GOT3 (cell line): Measurements from ENCODE around the gene SCYGR4.
"Not testable (repeated sequence)": the region's sequence is repeated elsewhere in the genome, so short reads cannot be mapped to it uniquely, and the experiment has no call there.

Experiments used
- DNase-seq: peaks from one replicate; lab custom pipeline; 2025; ENCODE audit warnings: mixed read lengths; lab: John Stamatoyannopoulos, UW

The SCYGR4 gene

GRCh38 chr2:227666631-227667170 is 49.4 kb downstream of the SCYGR4 start, which contains the start of gene SCYGR5:
TSS of gene SCYGR5 (plus strand) at chr2:227666804. CDS start at chr2:227666804, 0 bp downstream.
- DNase-seq, result not testable (repeated sequence)
